22Rv1 (cell line): Measurements from ENCODE around the gene RB1.

Experiments
- H3K27ac ChIP-seq: fragments of 450-650 bp; 2 replicates; pipeline ENCODE4 v1.5.1; 2017
- CTCF ChIP-seq: fragments of 450-650 bp; IDR thresholded peaks from 2 replicates; pipeline ENCODE4 v1.5.1; 2017; ENCODE audit warnings: mild to moderate bottlenecking
- ZFX ChIP-seq: fragments of 450-650 bp; IDR thresholded peaks from 2 replicates; pipeline ENCODE4 v1.6.1; 2017; ENCODE audit warnings: antibody characterized with exemption, borderline replicate concordance

RB1 gene

GRCh38 chr13:48315969-48316650, 12.6 kb downstream of the RB1 start:
- TF ChIP-seq ZFX (no peak), CTCF (no peak)
- H3K27ac ChIP-seq, result no peak overlapping the region

GRCh38 chr13:48316826-48317510, 13.4 kb downstream of the RB1 start:
- H3K27ac ChIP-seq, result no peak overlapping the region
- TF ChIP-seq ZFX, result no peak
- no peak for TF ChIP-seq CTCF

- no peak overlapping the region for H3K27ac ChIP-seq
- TF ChIP-seq ZFX (no peak), CTCF (no peak)
These were observed 14.2 kb downstream of the RB1 start for GRCh38 chr13:48317511-48318376.

- TF ChIP-seq CTCF, result no peak
- no peak for TF ChIP-seq ZFX
- H3K27ac ChIP-seq, result no peak overlapping the region
These were observed 14.8 kb downstream of the RB1 start for GRCh38 chr13:48318377-48318811.

GRCh38 chr13:48318821-48319511, 15.4 kb downstream of the RB1 start:
- no peak for TF ChIP-seq CTCF

GRCh38 chr13:48319531-48320398, 16.2 kb downstream of the RB1 start:
- TF ChIP-seq ZFX (no peak), CTCF (no peak)
- no peak overlapping the region for H3K27ac ChIP-seq

More at GRCh38 chr13:48318821-48319511, 15.4 kb downstream of the RB1 start:
- no peak overlapping the region for H3K27ac ChIP-seq
